NB4 (cell line): Measurements from ENCODE around the gene CRYGD.
"Not testable (repeated sequence)": the region's sequence is repeated elsewhere in the genome, so short reads cannot be mapped to it uniquely, and the experiment has no call there.

ENCODE experiments used
- POLR2A ChIP-seq: IDR thresholded peaks from 2 replicates; pipeline ENCODE4 v1.6.1; 2011; ENCODE audit warnings: mild to moderate bottlenecking; ENCODE audit not compliant: insufficient read length; ENCODE audit errors: extremely low read depth
- TF ChIP-seq, protein P1 (sequence below): IDR thresholded peaks from one replicate; pipeline ENCODE4 v1.5.1; 2012; ENCODE audit warnings: low read depth, low read length

DNA sequence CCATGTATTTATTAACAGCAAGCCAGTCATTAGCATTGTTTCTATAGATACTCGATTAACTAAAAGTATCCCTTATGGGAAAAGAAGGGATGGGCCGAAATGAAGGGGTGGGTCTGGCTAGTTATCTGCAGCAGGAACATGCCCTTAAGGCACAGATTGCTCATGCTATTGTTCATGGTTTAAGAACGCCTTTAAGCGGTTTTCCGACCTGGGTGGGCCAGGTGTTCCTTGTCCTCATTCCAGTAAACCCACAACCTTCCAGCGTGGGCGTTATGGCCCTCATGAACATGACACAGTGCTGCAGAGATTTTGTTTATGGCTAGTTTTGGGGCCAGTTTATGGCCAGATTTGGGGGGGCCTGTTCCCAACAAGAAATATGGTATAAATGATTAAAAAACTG, 14.0 kb upstream of the CRYGD start:
- TF ChIP-seq, protein P1, sequence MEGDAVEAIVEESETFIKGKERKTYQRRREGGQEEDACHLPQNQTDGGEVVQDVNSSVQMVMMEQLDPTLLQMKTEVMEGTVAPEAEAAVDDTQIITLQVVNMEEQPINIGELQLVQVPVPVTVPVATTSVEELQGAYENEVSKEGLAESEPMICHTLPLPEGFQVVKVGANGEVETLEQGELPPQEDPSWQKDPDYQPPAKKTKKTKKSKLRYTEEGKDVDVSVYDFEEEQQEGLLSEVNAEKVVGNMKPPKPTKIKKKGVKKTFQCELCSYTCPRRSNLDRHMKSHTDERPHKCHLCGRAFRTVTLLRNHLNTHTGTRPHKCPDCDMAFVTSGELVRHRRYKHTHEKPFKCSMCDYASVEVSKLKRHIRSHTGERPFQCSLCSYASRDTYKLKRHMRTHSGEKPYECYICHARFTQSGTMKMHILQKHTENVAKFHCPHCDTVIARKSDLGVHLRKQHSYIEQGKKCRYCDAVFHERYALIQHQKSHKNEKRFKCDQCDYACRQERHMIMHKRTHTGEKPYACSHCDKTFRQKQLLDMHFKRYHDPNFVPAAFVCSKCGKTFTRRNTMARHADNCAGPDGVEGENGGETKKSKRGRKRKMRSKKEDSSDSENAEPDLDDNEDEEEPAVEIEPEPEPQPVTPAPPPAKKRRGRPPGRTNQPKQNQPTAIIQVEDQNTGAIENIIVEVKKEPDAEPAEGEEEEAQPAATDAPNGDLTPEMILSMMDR, result not testable (repeated sequence)
- TF ChIP-seq POLR2A, result not testable (repeated sequence)
